Raji (cell line): ENCODE measurements around the gene ADORA2A.

Experiments used
- POLR2A ChIP-seq: IDR thresholded peaks from 2 replicates; pipeline ENCODE4 v1.6.1; 2011; ENCODE audit warnings: low read depth, low read length, control low read depth; ENCODE audit not compliant: insufficient read depth

ADORA2A gene

GRCh38 chr22:24410110-24410856 lies 17.1 kb upstream of the ADORA2A start:
- no peak for TF ChIP-seq POLR2A

GRCh38 chr22:24411256-24412004 lies 16.0 kb upstream of the ADORA2A start:
- TF ChIP-seq POLR2A = no peak

- TF ChIP-seq POLR2A = no peak
These were observed 15.1 kb upstream of the ADORA2A start for GRCh38 chr22:24412274-24412673.

DNA sequence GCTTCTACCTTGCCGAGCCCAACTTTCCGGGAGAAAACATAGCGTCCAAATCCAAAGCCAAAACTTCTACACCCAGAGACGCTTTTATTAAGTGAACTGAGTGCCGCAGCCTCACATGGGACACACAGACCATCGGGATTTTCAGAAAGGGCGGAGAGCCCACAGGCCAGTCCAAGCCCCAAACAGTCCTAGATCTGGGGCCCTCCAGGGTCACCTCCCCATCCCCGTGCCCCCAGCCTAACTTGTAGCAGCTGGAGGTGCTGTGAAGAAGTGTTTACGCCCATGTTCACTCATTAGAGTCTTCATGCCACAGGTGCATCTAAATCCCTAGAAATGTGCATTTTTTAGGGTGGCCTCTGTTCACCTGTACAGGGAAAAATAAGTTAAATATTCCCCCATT lies 14.1 kb upstream of the ADORA2A start:
- no peak for TF ChIP-seq POLR2A

- no peak for TF ChIP-seq POLR2A
These were observed 13.5 kb upstream of the ADORA2A start for GRCh38 chr22:24413736-24414385.

DNA sequence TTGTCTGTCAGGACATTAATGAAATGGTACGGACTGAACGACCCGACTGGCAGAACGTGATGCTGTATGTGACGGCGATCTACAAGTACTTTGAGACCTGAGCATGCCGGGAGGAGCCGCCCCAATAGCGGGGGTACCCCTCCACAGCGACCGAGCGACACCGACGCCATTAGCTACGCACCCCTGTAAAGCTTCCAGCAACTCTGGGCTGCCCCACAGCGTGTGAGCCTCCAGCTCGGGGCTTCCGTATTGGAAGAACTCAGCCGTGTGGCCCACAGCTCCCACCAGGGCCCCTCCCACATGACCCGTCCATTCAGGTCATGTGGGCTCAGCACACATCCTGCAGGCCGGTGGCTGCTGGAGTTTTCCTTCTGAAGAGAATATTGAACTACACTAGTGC lies 12.9 kb upstream of the ADORA2A start:
- TF ChIP-seq POLR2A = no peak

DNA sequence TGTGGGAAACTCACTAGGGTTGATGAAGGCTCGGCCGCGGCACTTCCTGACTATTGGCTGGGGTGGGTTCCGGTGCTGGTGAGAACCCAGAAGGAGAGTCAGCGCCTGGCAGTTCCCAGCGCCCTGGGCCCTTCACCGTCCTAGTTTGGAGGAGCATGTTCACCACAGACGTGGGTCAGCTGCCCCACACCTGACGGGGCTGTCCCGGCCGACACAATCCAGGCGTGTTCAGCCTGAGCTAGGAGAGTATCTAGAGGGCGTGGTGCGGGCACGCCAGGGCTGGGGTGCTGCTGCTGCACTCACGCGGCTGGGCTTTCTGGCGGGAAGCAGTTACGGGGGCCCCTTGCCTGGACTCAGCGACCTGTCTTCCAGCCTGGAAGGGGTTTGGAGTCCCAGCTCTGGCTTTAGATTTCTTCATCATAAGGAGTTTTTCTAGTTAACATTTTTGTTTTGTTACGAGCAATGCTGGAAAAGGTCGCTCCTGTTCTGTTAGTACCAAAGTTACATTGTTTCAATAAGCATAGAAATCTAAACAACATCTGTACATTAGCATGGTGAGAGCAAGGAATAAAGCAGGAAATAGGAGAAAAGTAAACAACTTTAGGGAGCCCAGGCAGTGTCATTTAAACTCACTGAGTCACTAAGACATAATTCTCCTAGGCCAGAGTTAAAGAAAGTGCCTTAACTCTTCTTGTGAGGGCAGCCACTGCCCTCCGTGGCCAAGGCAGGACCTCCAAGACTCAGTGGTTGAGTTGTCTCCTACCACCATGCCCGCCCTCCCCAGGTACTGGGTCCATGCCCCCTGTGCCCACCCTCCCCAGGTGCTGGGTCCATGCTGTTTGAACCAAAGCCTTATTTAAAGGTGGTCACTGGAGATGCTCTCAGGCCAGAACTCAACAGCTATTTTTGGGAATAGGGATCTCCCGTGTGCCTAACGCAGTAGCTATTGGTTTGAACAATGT lies 12.1 kb upstream of the ADORA2A start:
- no peak for TF ChIP-seq POLR2A

GRCh38 chr22:24416095-24416494 lies 11.3 kb upstream of the ADORA2A start:
- no peak for TF ChIP-seq POLR2A

DNA sequence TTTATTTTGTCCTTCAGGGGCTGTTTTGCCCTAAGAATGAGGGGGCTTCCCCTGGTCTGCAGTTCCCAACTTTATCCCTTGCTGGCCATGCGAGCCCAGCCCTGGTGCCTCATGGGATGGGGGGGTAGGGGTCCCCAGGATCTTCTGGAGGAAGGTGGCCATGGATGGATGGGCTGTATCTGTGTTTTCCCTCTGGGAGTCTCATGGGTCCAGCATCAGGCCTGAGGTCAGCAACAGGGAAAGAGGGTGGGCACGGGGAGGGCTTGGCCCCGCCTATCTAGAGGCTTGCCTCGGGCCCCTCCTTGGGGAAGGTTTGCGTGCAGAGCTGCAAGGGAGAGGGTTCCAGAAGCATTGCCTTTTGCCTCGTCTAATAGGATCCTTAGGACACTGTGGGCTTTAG lies 10.8 kb upstream of the ADORA2A start:
- TF ChIP-seq POLR2A = no peak

GRCh38 chr22:24417200-24417599 lies 10.2 kb upstream of the ADORA2A start:
- no peak for TF ChIP-seq POLR2A

- TF ChIP-seq POLR2A = no peak
These were observed 9.3 kb upstream of the ADORA2A start for GRCh38 chr22:24417901-24418641.

- TF ChIP-seq POLR2A = no peak
These were observed 8.5 kb upstream of the ADORA2A start for GRCh38 chr22:24418786-24419474.

- no peak for TF ChIP-seq POLR2A
These were observed 7.9 kb upstream of the ADORA2A start for GRCh38 chr22:24419475-24419850.
